Heart left ventricle (tissue), 16 donors: Measurements from ENCODE around the gene NOC2L. TPM values are rescaled to one million over a fixed set of nuclear protein-coding genes. Genes with fewer than 3 reads are reported as not detected.
A peak's percentile ranks its signal among the peaks of the same experiment; 100 is the strongest.

Source experiments
- ATAC-seq, 4 donors: fragments of 200-7000 bp; cut with Tn5 transposase; one replicate each; pipeline ENCODE4 v1.9.1; 2020 to 2022; ENCODE audit warnings: moderate library complexity in 4 of 4, mild to moderate bottlenecking in 3 of 4, moderate number of reproducible peaks in 1 of 4
- DNase-seq, 5 donors: peaks; one replicate each; pipeline ENCODE4 v3.0.0-alpha.2; 2020
- H3K27ac ChIP-seq, 12 donors: fragments of 200-600 bp; sonication (generic) in 4 of 12; one replicate each; pipeline versions ENCODE4 v1.5.0 to v1.8.0; 2016 to 2022; ENCODE audit warnings: mild to moderate bottlenecking in 2 of 12
- H3K27me3 ChIP-seq, 9 donors: fragments of 200-600 bp; sonication (generic) in 2 of 9; one replicate each; pipeline versions ENCODE4 v1.5.1 to v1.8.0; 2016 to 2022; ENCODE audit warnings: mild to moderate bottlenecking in 3 of 9
- H3K36me3 ChIP-seq, 9 donors: fragments of 200-600 bp; sonication (generic) in 2 of 9; one replicate each; pipeline versions ENCODE4 v1.5.0 to v1.8.0; 2018 to 2022; ENCODE audit warnings: mild to moderate bottlenecking in 2 of 9
- H3K4me1 ChIP-seq, 12 donors: fragments of 200-600 bp; sonication (generic) in 4 of 12; one replicate each; pipeline versions ENCODE4 v1.5.0 to v1.8.0; 2016 to 2022; ENCODE audit warnings: mild to moderate bottlenecking in 3 of 12
- H3K4me3 ChIP-seq, 12 donors: fragments of 200-600 bp; sonication (generic) in 4 of 12; one replicate each; pipeline versions ENCODE4 v1.5.0 to v1.8.0; 2017 to 2022; ENCODE audit warnings: mild to moderate bottlenecking in 9 of 12, moderate library complexity in 4 of 12
- H3K9me3 ChIP-seq, 12 donors: fragments of 200-600 bp; sonication (generic) in 4 of 12; one replicate each; pipeline versions ENCODE4 v1.5.0 to v1.8.0; 2016 to 2022; ENCODE audit warnings: mild to moderate bottlenecking in 1 of 12
- POLR2A ChIP-seq, 2 donors: fragments of 450-650 bp; IDR thresholded peaks; one replicate each; pipeline ENCODE4 v1.6.1; 2017; ENCODE audit warnings: antibody characterized with exemption in 2 of 2, mild to moderate bottlenecking in 2 of 2, moderate library complexity in 2 of 2
- WGBS, 4 donors: extraction: QIAGEN DNeasy Blood & Tissue Kit in 2 of 4; methylation state at CpG; one replicate each; pipeline versions ENCODE4 v1.1.5 to v1.1.7; 2013 to 2018; 5-methylcytosine and 5-hydroxymethylcytosine counted together
- intact Hi-C, 10 donors: fragments of 100-400 bp; cut with DNase I; formaldehyde crosslinking; loops; one replicate each; pipeline versions ENCODE4 v1.11.1 to v1.14.2; 2022
- polyA plus RNA-seq, 2 donors: library from polyadenylated mRNA; stranded (reverse); fragments of 200-250 nt; gene quantifications; one replicate each; pipeline ENCODE4 v1.2.3, GENCODE V29; 2013
- total RNA-seq, 9 donors: library from RNA; depleted of rRNA in 2 of 9; stranded (reverse); fragments of >200 nt in 2 of 9; fragmentation: NEBNext Ultra II Directional in 3 of 9; extraction: Animal tissue kit (Norgen Biotek cat#: 25700) in 3 of 9; gene quantifications; one replicate each; pipeline versions ENCODE4 v1.1.0 to v1.2.4, GENCODE V29; 2016 to 2023
- TF ChIP-seq, protein P1 (sequence below), 12 donors: fragments of 200-600 bp; sonication (generic) in 4 of 12; IDR thresholded peaks; one replicate each; pipeline versions ENCODE4 v1.5.0 to v1.8.0; 2018 to 2022; ENCODE audit warnings: antibody characterized with exemption in 12 of 12, mild to moderate bottlenecking in 5 of 12
- donor health status: ischemic (EF 13 %, LVEDD 7.1; RV severe dilation, severe dysfunction).
- donor health status: healthy with polysubstance abuse.
- donor health status: DM: no; HTN: yes; CAD: no.
- donor health status: DM: no; HTN: no; CAD: no.
- donor health status: ischemic (EF 25% LVEDD 6.9; RV normal size, moderate dysfunction).
- donor health status: ischemic (EF 25% LVEDD 5.7; RV mildly dilated, moderate dysfunction).
- donor health status: healthy.
- donor health status: DM: yes; HTN: yes; CAD: no.
- donor health status: ischemic (EF 35%, LVEDD 5.7; RV mildly dilated, moderate dysfunction).
- donor health status: nonischemic (EF 11% LVEDD 7.7; RV severe dilation, severe dysfunction).
- donor health status: DM: yes; HTN: yes; CAD: no.
- donor health status: PGD.
- donor health status: ischemic (EF 29% LVEDD 5.4; RV normal size, mild dysfunction).
- donor health status: nonischemic (EF 23%, LVEDD 6.1; RV moderate dilation, normal function).

Gene NOC2L
- total and polyA plus RNA-seq, 11 donors: 36.0 to 85.3 (median 44.0) TPM

GRCh38 chr1:941015-941587 is 18.0 kb downstream of the NOC2L start:
- peaks cover 10 to 53% (median 35%) of the 10 kb centered on the region in 12 donors for H3K4me1 ChIP-seq
- intact Hi-C loops: no loop called here
- H3K27me3 ChIP-seq: peaks cover 8 to 75% (median 44%) of the 10 kb centered on the region in 9 donors

GRCh38 chr1:940107-941014 is 18.7 kb downstream of the NOC2L start:
- Histone ChIP-seq H3K36me3 (peaks cover 0 to 12% (median 4%) of the 10 kb centered on the region in 9 donors), H3K4me1 (peaks cover 10 to 61% (median 41%) of the 10 kb centered on the region in 12 donors), H3K27me3 (peaks cover 8 to 83% (median 52%) of the 10 kb centered on the region in 9 donors), H3K27ac (peak overlapping the region in 10 of 12 donors; percentile 1 to 81 (median 64)), H3K4me3 (peak overlapping the region; percentile 27 to 59 (median 48)), H3K9me3 (no peaks in the 10 kb centered on the region)
- peak in 2 of 4 donors; percentile 24 to 45 for ATAC-seq
- 0 to 1% (median 1%) methylated on average over 59 to 86 of the region's 86 CpGs for WGBS, 4 donors
- intact Hi-C loops: no loop called here
- TF ChIP-seq, protein P1, sequence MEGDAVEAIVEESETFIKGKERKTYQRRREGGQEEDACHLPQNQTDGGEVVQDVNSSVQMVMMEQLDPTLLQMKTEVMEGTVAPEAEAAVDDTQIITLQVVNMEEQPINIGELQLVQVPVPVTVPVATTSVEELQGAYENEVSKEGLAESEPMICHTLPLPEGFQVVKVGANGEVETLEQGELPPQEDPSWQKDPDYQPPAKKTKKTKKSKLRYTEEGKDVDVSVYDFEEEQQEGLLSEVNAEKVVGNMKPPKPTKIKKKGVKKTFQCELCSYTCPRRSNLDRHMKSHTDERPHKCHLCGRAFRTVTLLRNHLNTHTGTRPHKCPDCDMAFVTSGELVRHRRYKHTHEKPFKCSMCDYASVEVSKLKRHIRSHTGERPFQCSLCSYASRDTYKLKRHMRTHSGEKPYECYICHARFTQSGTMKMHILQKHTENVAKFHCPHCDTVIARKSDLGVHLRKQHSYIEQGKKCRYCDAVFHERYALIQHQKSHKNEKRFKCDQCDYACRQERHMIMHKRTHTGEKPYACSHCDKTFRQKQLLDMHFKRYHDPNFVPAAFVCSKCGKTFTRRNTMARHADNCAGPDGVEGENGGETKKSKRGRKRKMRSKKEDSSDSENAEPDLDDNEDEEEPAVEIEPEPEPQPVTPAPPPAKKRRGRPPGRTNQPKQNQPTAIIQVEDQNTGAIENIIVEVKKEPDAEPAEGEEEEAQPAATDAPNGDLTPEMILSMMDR (IDR thresholded peaks at IDR 0.05): peak in 5 of 12 donors; percentile 19 to 40 (median 36)
- no peak for TF ChIP-seq POLR2A (IDR thresholded peaks at IDR 0.05)
- DNase-seq: peak; percentile 68 to 86 (median 77)

More at GRCh38 chr1:941015-941587, 18.0 kb downstream of the NOC2L start:
- ATAC-seq (no peak), DNase-seq (no peak)
- TF ChIP-seq, protein P1 (IDR thresholded peaks at IDR 0.05): no peak
- TF ChIP-seq POLR2A (IDR thresholded peaks at IDR 0.05): no peak
- Histone ChIP-seq H3K4me3 (peak overlapping the region; percentile 28 to 59 (median 48)), H3K27ac (peak overlapping the region in 10 of 12 donors; percentile 1 to 81 (median 64)), H3K9me3 (no peaks in the 10 kb centered on the region), H3K36me3 (peaks cover 0 to 19% (median 10%) of the 10 kb centered on the region in 9 donors)
- WGBS, 4 donors: 3 to 5% (median 4%) methylated on average over 13 to 36 of the region's 36 CpGs

DNA sequence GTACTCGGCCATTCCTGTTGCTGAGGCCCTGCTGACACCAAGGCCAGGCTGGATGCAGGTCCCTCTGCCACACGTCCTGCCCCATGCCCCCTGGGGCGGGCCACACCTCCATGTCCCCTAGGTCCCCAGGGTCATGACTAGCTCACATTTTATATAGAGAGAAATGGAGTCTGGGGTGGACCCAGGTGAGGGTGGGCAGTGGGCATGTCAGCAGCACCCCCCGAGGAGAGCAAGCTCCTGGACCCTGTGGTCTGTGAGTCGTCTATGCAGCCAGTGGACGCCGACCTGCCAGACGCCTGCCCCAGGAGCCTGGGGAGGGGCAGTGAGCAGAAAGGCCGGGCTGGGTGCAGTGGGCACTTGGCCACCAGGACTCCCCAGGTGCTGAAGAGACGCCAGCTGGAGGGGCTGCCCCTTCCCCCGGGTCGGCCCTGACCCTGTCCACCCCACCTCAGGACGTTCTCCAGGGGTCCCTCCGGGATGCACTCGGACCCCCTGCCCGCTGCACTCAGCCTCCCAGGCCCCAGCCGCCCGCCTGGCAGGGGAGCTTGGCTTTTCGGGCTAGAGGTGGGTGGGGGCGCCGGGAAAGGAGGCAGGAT is 19.4 kb downstream of the NOC2L start:
- ATAC-seq: no peak
- peak overlapping the region in 2 of 12 donors; percentile 42 to 65 for H3K27ac ChIP-seq

More for the DNA sequence above, 19.4 kb downstream of the NOC2L start:
- Histone ChIP-seq H3K9me3 (no peaks in the 10 kb centered on the region), H3K4me1 (peaks cover 10 to 61% (median 45%) of the 10 kb centered on the region in 12 donors), H3K27me3 (peaks cover 8 to 89% (median 57%) of the 10 kb centered on the region in 9 donors), H3K36me3 (peaks cover 0 to 4% (median 0%) of the 10 kb centered on the region in 9 donors), H3K4me3 (peak overlapping the region in 10 of 12 donors; percentile 27 to 59 (median 49))
- intact Hi-C loops: loop anchor here in 2 of 10 donors (2.0 kb wide), 1 partner anchor 35 kb away; no protein-coding TSS in a partner anchor
- 3 to 24% (median 11%) methylated on average over 6 to 21 of the region's 21 CpGs for WGBS, 4 donors
- no peak for TF ChIP-seq POLR2A (IDR thresholded peaks at IDR 0.05)
- TF ChIP-seq, protein P1 (IDR thresholded peaks at IDR 0.05): no peak
- DNase-seq: no peak
